Ishikawa (cell line): ENCODE results near the gene PCYT1A.

Source experiments
- CEBPB ChIP-seq: IDR thresholded peaks from 2 replicates; pipeline ENCODE4 v1.6.1; 2012
- CREB1 ChIP-seq: IDR thresholded peaks from 2 replicates; pipeline ENCODE4 v1.6.1; 2012; ENCODE audit warnings: low read depth
- EGR1 ChIP-seq: IDR thresholded peaks from 2 replicates; pipeline ENCODE4 v1.6.1; 2012
- EP300 ChIP-seq: IDR thresholded peaks from 2 replicates; pipeline ENCODE4 v1.6.1; 2012; ENCODE audit warnings: borderline replicate concordance
- FOXM1 ChIP-seq: IDR thresholded peaks from 2 replicates; pipeline ENCODE4 v1.6.1; 2012; ENCODE audit warnings: low read depth, borderline replicate concordance
- MAX ChIP-seq: IDR thresholded peaks from 2 replicates; pipeline ENCODE4 v1.6.1; 2012
- NFIC ChIP-seq: IDR thresholded peaks from 2 replicates; pipeline ENCODE4 v1.6.1; 2012
- RAD21 ChIP-seq: IDR thresholded peaks from 2 replicates; pipeline ENCODE4 v1.6.1; 2012; ENCODE audit warnings: low read depth
- TAF1 ChIP-seq: IDR thresholded peaks from 2 replicates; pipeline ENCODE4 v1.6.1; 2012; ENCODE audit warnings: low read depth, mild to moderate bottlenecking
- TCF12 ChIP-seq: IDR thresholded peaks from 2 replicates; pipeline ENCODE4 v1.6.1; 2012; ENCODE audit warnings: low read depth
- TEAD4 ChIP-seq: IDR thresholded peaks from 2 replicates; pipeline ENCODE4 v1.6.1; 2012
- USF1 ChIP-seq: IDR thresholded peaks from 2 replicates; pipeline ENCODE4 v1.6.1; 2012
- YY1 ChIP-seq: IDR thresholded peaks from 2 replicates; pipeline ENCODE4 v1.6.1; 2012; ENCODE audit warnings: low read depth
- ZBTB7A ChIP-seq: IDR thresholded peaks from 2 replicates; pipeline ENCODE4 v1.6.1; 2012; ENCODE audit warnings: low read depth
- TF ChIP-seq, protein P1 (sequence below): IDR thresholded peaks from 2 replicates; pipeline ENCODE4 v1.6.1; 2012; ENCODE audit warnings: low read depth, mild to moderate bottlenecking

Gene PCYT1A

GRCh38 chr3:196207159-196207832 is 80.2 kb downstream of the PCYT1A start:
- peak; percentile 6; the same call in 1 of the 2 replicates for TF ChIP-seq RAD21
- TF ChIP-seq CREB1 = no peak
- TF ChIP-seq ZBTB7A = peak; percentile 78; the same call in 1 of the 2 replicates
- TF ChIP-seq MAX = 0 out of 2 replicates have a peak, but pooled peaks have one; percentile 26

DNA sequence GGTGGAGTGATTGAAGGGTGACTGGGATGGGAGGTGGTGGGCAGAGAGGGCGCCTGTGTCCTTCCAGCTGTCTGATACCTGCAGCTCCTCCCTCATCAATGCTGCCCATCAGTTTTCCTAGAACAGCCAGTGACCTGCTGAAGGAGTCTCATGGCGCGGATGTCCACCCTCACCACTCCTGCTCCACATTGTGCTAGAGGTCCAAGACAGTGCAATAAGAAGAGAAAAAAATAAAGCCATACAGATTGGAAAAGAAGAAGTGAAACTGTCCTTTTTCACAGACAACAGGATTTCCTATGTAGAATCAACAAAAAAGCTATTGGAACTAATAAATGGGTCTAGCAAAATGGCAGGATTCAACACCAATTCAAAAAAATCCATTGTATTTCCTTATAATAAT is 83.7 kb downstream of the PCYT1A start:
- TF ChIP-seq TEAD4 (no peak), RAD21 (no peak), YY1 (no peak), TCF12 (no peak), CREB1 (no peak), TAF1 (no peak), EP300 (no peak), USF1 (no peak), CEBPB (no peak), EGR1 (no peak), ZBTB7A (no peak)
- TF ChIP-seq, protein P1, sequence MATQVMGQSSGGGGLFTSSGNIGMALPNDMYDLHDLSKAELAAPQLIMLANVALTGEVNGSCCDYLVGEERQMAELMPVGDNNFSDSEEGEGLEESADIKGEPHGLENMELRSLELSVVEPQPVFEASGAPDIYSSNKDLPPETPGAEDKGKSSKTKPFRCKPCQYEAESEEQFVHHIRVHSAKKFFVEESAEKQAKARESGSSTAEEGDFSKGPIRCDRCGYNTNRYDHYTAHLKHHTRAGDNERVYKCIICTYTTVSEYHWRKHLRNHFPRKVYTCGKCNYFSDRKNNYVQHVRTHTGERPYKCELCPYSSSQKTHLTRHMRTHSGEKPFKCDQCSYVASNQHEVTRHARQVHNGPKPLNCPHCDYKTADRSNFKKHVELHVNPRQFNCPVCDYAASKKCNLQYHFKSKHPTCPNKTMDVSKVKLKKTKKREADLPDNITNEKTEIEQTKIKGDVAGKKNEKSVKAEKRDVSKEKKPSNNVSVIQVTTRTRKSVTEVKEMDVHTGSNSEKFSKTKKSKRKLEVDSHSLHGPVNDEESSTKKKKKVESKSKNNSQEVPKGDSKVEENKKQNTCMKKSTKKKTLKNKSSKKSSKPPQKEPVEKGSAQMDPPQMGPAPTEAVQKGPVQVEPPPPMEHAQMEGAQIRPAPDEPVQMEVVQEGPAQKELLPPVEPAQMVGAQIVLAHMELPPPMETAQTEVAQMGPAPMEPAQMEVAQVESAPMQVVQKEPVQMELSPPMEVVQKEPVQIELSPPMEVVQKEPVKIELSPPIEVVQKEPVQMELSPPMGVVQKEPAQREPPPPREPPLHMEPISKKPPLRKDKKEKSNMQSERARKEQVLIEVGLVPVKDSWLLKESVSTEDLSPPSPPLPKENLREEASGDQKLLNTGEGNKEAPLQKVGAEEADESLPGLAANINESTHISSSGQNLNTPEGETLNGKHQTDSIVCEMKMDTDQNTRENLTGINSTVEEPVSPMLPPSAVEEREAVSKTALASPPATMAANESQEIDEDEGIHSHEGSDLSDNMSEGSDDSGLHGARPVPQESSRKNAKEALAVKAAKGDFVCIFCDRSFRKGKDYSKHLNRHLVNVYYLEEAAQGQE = no peak

- TF ChIP-seq YY1 (no peak), EGR1 (no peak), RAD21 (no peak), TCF12 (no peak), EP300 (no peak), TEAD4 (no peak), USF1 (no peak), ZBTB7A (no peak)
These were observed 85.0 kb downstream of the PCYT1A start for GRCh38 chr3:196202516-196202970.

DNA sequence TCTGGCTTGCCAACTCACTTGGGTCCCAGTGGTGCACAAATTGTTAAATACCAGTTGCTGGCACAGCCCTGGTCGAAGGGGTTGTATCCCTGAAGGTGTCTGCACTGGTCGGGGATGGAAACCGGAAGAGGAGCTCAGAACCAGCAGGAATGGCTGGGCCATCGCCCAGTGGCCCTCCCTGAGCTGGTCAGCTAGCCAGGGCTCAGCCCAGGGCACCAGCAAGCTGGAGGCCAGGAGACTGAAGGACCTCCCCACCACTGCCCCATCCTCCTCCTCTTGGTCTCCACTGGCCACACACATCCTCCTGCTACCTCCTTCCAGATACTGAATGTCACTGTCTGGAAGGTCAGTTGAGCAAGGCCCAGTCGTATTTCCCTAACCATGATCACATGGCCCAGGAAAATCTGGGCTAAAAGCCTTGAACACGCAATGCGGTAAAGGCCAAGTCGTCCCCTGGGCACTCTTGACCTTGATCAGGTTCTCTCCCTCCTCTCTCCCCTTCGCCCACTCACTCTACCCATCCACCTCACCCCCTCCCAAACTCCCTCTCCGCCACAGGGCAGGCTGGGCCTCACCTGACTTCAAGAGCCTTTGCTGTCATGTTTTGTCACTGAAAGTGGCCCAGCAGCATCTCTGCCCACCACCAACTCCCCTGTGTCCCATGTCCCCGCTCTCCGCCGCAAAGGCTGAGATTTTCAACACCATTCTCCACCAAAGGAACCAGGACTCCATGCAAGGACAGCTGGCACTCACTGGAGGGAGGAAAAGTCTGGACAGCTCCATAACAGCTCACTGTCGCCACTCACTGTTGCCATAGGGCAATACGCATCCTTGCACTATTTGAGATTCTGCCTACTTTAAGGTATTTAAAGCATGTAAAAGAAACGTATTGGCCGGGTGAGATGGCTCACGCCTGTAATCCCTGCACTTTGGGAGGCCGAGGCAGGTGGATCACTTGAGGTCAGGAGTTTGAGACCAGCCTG is 88.5 kb downstream of the PCYT1A start:
- TF ChIP-seq YY1 = no peak
- no peak for TF ChIP-seq ZBTB7A
- no peak for TF ChIP-seq CEBPB
- peak; percentile 74 for TF ChIP-seq RAD21

- no peak for TF ChIP-seq ZBTB7A
- TF ChIP-seq EGR1 = no peak
- no peak for TF ChIP-seq TEAD4
- TF ChIP-seq NFIC = no peak
- no peak for TF ChIP-seq EP300
- TF ChIP-seq CEBPB = no peak
- TF ChIP-seq USF1 = no peak
- no peak for TF ChIP-seq TAF1
- TF ChIP-seq FOXM1 = no peak
- TF ChIP-seq YY1 = no peak
- no peak for TF ChIP-seq CREB1
- no peak for TF ChIP-seq MAX
- no peak for TF ChIP-seq TCF12
- TF ChIP-seq, protein P1 = no peak
- TF ChIP-seq RAD21 = no peak
These were observed 89.3 kb downstream of the PCYT1A start for GRCh38 chr3:196198081-196198675.
